Small intestine (tissue), 7 donors: ENCODE measurements around the gene PYGM. TPM values are rescaled to one million over a fixed set of nuclear protein-coding genes. Genes with fewer than 3 reads are reported as not detected.

Source experiments
- DNase-seq, 2 donors: peaks; one replicate each; pipeline versions ENCODE4 v3.0.0 to v3.0.0-alpha.2; 2013
- FAIRE-seq: peaks from 2 replicates; lab custom pipeline; 2012; peaks lifted over from hg19 to GRCh38; lab: Jason Lieb, UNC
- H3K27ac ChIP-seq, 3 donors: one replicate each; pipeline ENCODE4 v1.5.1; 2013; ENCODE audit warnings: low read length in 2 of 3, mild to moderate bottlenecking in 2 of 3, control low read depth in 1 of 3, inconsistent platforms in 1 of 3, low read depth in 1 of 3, moderate library complexity in 1 of 3
- H3K27me3 ChIP-seq, 3 donors: one replicate each; pipeline ENCODE4 v1.6.1; 2013; ENCODE audit warnings: low read length in 3 of 3, inconsistent platforms in 1 of 3; ENCODE audit not compliant: control insufficient read depth in 3 of 3, insufficient read depth in 3 of 3
- H3K36me3 ChIP-seq, 3 donors: one replicate each; pipeline ENCODE4 v1.6.1; 2013; ENCODE audit warnings: low read length in 3 of 3, inconsistent platforms in 1 of 3, low read depth in 1 of 3, mild to moderate bottlenecking in 1 of 3, moderate library complexity in 1 of 3; ENCODE audit not compliant: control insufficient read depth in 3 of 3, insufficient read depth in 2 of 3
- H3K4me1 ChIP-seq, 3 donors: one replicate each; pipeline ENCODE4 v1.6.1; 2013; ENCODE audit warnings: low read length in 2 of 3, inconsistent platforms in 1 of 3, low read depth in 1 of 3, mild to moderate bottlenecking in 1 of 3, moderate library complexity in 1 of 3; ENCODE audit not compliant: control insufficient read depth in 3 of 3, insufficient read depth in 2 of 3
- H3K4me3 ChIP-seq, 3 donors: one replicate each; pipeline ENCODE4 v1.5.1; 2013; ENCODE audit warnings: low read length in 3 of 3, control low read depth in 1 of 3, inconsistent platforms in 1 of 3, low read depth in 1 of 3, mild to moderate bottlenecking in 1 of 3, moderate library complexity in 1 of 3
- H3K9me3 ChIP-seq, 2 donors: one replicate each; pipeline ENCODE4 v1.6.1; 2013; ENCODE audit warnings: low read depth in 1 of 2, low read length in 1 of 2; ENCODE audit not compliant: control insufficient read depth in 2 of 2, insufficient read depth in 1 of 2
- WGBS, 3 donors: extraction: QIAGEN DNeasy Blood & Tissue Kit; methylation state at CpG; one replicate each; pipeline ENCODE4 v1.1.7; 2013; 5-methylcytosine and 5-hydroxymethylcytosine counted together
- polyA plus RNA-seq, 4 donors: library from polyadenylated mRNA; stranded (reverse) in 3 of 4; unstranded in 1 of 4; fragments of 200-250 nt in 3 of 4; fragments of 120-200 nt in 1 of 4; gene quantifications; one replicate each; pipeline versions ENCODE4 v1.2.1 to v1.2.3, GENCODE V29; 2013
- donor health status: healthy with polysubstance abuse.
- donor health status: control.
- donor health status: control.
- donor health status: Bipolar disorder and iron deficiency.
- donor health status: healthy.

PYGM gene
- polyA plus RNA-seq, 4 donors = 0.54 to 1.5 (median 1.1) TPM

DNA sequence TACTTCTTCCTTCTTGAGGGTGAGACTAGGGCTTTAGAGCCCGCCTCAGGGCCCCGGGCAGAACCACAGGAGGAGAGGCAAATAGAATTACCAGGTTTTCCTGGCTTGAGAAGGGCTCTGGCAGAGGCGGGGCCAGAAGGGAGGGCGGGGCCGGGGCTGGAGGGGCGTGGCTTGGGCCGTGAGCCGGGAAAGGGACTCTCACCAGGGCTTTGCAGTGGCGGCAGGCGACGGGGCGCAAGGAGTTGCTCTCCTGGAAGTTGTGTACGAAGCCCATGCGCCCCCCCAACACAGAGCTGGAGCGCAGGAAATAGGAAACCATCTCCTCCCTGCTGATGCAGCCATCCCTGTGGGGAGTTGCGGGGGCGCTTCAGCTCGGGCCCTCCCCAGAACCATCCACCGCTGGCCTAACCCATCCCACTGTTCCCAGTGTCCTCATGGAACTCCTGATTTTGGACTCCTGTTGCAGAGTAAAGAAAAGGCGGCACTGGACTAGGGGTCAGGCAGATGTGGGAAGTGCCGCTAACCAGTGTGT, 29.9 kb downstream of the PYGM start:
- no peak for FAIRE-seq
- peaks cover 0 to 8% (median 0%) of the 10 kb centered on the region in 3 donors for H3K4me1 ChIP-seq
- DNase-seq = peak; percentile 25 to 69
- 28 to 44% (median 34%) methylated on average over 20 to 21 of the region's 21 CpGs for WGBS, 3 donors
- H3K27ac ChIP-seq = no peak overlapping the region
- H3K9me3 ChIP-seq = no peaks in the 10 kb centered on the region
- H3K4me3 ChIP-seq = no peak overlapping the region
- H3K36me3 ChIP-seq = no peaks in the 10 kb centered on the region
- H3K27me3 ChIP-seq = peaks cover 0 to 22% (median 0%) of the 10 kb centered on the region in 3 donors

DNA sequence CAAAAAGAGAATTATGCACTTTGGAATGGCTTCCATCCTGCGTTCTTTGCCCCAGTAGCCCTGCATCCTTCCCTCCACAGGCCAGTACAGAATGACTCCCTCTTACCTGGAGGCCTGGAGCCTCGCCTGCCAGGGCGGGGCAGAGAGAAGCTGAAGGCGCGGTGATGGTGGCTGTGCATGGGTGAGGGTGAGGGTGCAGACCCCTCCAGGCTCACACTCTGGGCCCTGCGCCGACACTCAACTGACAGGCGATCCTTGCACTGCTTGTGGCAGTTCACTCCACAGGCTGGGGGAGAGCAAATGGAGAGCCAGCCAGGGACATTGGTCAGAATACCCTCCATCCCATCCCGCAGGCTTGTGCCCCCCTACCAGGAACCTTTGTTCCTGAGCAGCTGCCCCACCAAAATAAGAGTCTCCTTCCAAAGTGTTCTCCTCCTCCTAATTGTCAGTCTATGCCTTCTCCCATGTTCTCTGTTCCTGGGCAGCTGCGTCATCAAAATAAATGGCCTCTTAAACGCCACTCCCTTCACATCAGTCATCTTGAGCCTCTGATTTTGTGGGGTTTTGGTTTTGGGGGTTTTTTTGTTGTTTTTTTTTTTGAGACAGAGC, 30.9 kb downstream of the PYGM start:
- no peak overlapping the region for H3K27ac ChIP-seq
- FAIRE-seq = no peak
- DNase-seq = no peak
- H3K9me3 ChIP-seq = no peaks in the 10 kb centered on the region
- H3K4me3 ChIP-seq = no peak overlapping the region
- WGBS, 3 donors = 75 to 88% (median 76%) methylated on average over 11 of the region's 11 CpGs
- H3K4me1 ChIP-seq = peaks cover 0 to 10% (median 0%) of the 10 kb centered on the region in 3 donors
- H3K27me3 ChIP-seq = peaks cover 0 to 19% (median 0%) of the 10 kb centered on the region in 3 donors
- no peaks in the 10 kb centered on the region for H3K36me3 ChIP-seq

DNA sequence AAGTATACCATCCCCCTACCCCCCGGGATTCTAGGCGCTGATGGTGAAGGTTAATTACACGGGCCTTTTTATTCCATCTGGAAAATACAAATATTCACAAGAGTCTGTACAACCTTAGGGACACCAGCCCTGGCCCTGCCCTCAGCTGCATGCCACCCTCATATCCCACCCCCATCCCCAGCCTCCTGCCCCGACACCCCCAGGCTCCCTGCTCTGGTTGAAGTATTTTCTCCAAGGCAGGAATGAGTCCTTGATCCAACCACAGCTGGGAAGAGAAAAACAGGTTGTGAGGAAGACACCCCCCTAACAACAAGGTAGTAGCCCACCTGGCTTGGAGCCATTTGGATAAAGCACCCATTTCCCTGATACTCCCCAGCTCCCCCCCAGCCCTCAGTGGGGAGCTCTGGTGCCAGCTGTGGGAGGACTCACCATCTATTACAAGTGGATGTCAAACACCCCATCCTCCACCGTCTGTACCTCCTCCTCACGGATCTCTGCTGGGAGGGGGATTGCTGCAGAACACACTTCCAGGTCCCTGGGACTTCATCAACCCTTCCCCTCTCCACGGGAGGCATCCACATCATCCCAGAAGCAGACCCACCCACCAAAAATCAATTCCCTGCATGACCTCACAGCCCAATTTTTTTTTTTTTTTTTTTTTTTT, 32.8 kb downstream of the PYGM start:
- H3K27ac ChIP-seq = no peak overlapping the region
- DNase-seq (no peak), FAIRE-seq (no peak)
- H3K36me3 ChIP-seq = no peaks in the 10 kb centered on the region
- no peaks in the 10 kb centered on the region for H3K9me3 ChIP-seq
- H3K27me3 ChIP-seq = peaks cover 0 to 26% (median 1%) of the 10 kb centered on the region in 3 donors
- peaks cover 0 to 16% (median 0%) of the 10 kb centered on the region in 3 donors for H3K4me1 ChIP-seq
- no peak overlapping the region for H3K4me3 ChIP-seq
- 44 to 74% (median 60%) methylated on average over 7 of the region's 7 CpGs for WGBS, 3 donors

DNA sequence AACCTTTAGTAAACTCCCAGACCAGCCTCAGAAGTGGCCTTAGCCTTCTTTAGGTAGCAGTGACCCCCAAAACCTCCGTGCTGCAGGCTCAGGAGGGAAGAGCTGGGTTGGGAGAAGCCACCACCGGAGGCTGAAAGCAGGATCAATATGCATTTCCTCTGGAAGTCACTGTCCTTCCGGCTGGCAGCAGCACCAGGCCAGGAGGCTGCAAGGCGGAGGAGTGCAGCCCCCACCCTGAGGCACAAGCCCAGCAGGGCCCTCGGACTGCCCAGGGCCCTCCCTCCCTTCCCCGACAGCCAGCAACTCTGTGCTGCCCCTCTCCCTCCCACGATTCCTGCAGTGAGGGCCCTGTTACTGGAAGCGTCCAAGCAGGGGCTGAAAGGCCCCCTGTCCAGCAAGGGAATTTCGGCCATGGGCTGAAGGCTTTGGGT, 33.5 kb downstream of the PYGM start:
- Histone ChIP-seq H3K9me3 (no peaks in the 10 kb centered on the region), H3K4me1 (peaks cover 0 to 16% (median 0%) of the 10 kb centered on the region in 3 donors), H3K36me3 (no peaks in the 10 kb centered on the region), H3K4me3 (no peak overlapping the region), H3K27me3 (peaks cover 1 to 34% (median 5%) of the 10 kb centered on the region in 3 donors), H3K27ac (no peak overlapping the region)
- DNase-seq (no peak), FAIRE-seq (no peak)
- 43 to 59% (median 54%) methylated on average over 7 to 9 of the region's 9 CpGs for WGBS, 3 donors

DNA sequence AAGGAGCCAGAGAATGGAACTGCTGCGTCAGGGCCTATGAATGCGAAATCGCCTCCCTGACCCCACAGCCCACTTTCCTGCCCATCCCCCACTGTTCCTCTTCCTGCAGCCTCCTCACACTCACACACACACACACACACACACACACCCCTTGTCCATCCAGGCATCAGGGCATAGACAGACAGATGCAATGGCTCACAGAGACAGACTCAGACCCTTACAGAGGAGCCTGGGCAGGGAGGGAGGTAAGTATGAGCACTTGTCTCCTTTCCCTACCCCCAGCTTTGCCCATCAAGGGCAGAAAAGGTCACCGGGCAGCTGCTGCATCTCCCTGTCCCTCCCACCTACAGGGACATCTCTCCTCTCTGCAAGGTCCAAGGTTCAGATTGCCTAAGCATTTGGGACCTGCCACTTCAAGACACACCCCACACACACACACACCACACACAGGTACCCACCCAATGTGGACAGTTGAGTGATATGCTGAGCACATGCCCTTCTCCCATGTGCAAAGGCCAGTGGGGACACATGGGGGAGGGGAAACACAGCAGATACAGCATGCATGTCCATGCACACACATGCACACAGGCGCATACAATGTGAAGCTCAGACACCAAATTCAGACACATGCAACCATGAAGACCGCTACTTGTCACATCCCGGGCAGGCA, 34.8 kb downstream of the PYGM start:
- Histone ChIP-seq H3K27ac (no peak overlapping the region), H3K4me1 (peaks cover 0 to 15% (median 0%) of the 10 kb centered on the region in 3 donors), H3K9me3 (no peaks in the 10 kb centered on the region), H3K4me3 (no peak overlapping the region), H3K27me3 (peaks cover 3 to 37% (median 5%) of the 10 kb centered on the region in 3 donors), H3K36me3 (no peaks in the 10 kb centered on the region)
- FAIRE-seq (no peak), DNase-seq (peak; percentile 12 to 83)
- WGBS, 3 donors = 53 to 70% (median 54%) methylated on average over 7 of the region's 7 CpGs

DNA sequence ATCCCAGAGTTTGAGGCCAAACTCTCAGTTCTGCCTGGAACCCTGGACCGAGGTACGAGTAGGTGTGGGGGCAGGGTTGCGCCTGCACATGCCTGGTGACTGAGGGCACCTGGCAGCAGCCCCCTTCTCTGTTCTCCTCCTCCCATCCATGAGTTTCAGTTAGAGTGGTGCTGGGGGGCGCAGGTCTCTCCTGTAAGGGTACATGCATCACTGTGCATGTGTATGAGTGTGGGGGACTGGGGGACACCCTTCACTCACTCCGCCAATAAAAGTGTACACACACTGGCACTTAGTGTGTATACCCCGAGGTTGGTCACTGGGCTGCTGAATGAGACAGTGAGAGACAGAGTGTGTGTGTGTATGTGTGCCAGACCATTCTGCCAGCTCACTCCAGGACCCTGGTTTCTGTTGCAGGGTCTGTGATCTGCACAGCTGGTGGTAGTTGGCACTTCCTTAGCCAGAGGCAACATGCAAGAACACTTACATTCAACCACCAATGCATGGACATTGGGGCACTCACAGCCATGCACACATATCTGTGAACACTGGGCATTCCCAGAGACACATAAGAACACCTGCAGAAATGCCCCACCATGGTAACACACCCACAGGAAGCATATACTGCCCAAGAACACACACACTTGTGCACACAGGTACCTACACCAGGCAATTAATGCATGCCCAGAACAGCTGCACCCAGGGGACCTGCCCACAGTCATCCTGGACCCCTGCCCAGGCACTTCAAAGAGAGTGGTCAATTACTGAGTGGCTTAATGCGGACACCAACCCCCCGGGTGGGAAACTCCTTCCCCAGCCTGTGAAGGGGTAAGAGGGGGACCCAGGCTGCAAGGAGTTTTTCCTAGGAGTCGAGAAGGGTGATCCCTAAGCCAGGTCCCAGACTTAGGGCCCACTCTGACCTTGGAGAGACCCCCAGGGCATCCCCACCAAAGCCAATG, 35.6 kb downstream of the PYGM start:
- FAIRE-seq (no peak), DNase-seq (no peak)
- WGBS, 3 donors = 53 to 61% (median 53%) methylated on average over 8 to 9 of the region's 9 CpGs
- Histone ChIP-seq H3K27me3 (peaks cover 3 to 43% (median 5%) of the 10 kb centered on the region in 3 donors), H3K36me3 (no peaks in the 10 kb centered on the region), H3K4me1 (peaks cover 0 to 13% (median 0%) of the 10 kb centered on the region in 3 donors), H3K27ac (no peak overlapping the region), H3K9me3 (no peaks in the 10 kb centered on the region), H3K4me3 (no peak overlapping the region)

DNA sequence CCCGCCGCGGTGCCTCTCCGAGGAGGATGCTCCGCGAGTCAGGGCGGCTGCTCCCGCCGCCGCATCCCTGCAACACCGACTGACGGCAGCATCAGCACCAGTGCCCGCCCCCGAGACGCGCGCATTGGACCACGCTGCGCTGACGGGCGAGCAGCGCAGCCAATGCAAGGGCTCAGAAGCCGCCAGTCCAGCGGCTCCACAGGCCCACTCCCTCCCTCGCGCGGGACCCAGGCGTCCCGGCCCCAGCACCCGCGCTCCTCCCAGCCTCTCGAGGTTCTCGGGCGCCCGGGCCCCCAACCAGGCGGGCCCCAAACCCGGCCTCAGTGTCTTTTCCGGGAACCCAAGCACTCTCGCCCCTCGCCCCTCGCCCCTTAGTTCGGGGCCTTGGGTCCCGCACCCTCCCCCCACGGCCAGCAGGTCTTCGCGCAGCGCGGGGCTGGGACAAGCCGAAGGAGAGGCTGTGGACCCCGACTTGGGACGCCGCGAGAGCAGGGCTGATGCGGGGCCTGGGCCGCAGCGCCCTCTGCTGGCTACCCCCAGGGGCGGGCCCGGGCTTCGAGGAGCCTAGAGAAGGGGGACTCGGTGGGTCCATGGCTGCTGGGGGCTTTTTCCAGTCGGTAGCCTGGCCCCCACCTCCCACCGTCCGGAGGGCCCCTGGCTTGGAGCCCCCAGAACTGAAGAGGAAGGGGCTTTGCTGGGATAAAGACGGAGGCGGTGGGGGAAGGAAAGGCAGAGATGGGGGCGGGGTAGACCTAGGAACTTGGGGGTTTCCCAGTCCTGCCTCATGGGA, 36.5 kb downstream of the PYGM start, which contains the start of gene NRXN2:
NRXN2 (minus strand) TSS at position 81 of the 790 bp plus-strand sequence. CDS start 9,498 bp downstream, outside the sequence.
- FAIRE-seq (no peak), DNase-seq (peak; percentile 73 to 84)
- Histone ChIP-seq H3K4me3 (peak within 1 kb of the TSS; percentile 43 to 65 (median 57)), H3K27me3 (peaks cover 3 to 50% (median 5%) of the 10 kb centered on the region in 3 donors), H3K4me1 (peaks cover 0 to 13% (median 0%) of the 10 kb centered on the region in 3 donors), H3K27ac (no peak within 1 kb of the TSS), H3K36me3 (no peaks in the 10 kb centered on the region), H3K9me3 (no peaks in the 10 kb centered on the region)
- WGBS, 3 donors = 2 to 3% (median 3%) methylated on average over 49 to 66 of the region's 66 CpGs
